ENCODE measurements around the gene CPA5. TPM values are rescaled to one million over a fixed set of nuclear protein-coding genes. Genes with fewer than 3 reads are reported as not detected.

CPA5 gene
- total RNA-seq, 1 experiment from 2014 or later = not detected

DNA sequence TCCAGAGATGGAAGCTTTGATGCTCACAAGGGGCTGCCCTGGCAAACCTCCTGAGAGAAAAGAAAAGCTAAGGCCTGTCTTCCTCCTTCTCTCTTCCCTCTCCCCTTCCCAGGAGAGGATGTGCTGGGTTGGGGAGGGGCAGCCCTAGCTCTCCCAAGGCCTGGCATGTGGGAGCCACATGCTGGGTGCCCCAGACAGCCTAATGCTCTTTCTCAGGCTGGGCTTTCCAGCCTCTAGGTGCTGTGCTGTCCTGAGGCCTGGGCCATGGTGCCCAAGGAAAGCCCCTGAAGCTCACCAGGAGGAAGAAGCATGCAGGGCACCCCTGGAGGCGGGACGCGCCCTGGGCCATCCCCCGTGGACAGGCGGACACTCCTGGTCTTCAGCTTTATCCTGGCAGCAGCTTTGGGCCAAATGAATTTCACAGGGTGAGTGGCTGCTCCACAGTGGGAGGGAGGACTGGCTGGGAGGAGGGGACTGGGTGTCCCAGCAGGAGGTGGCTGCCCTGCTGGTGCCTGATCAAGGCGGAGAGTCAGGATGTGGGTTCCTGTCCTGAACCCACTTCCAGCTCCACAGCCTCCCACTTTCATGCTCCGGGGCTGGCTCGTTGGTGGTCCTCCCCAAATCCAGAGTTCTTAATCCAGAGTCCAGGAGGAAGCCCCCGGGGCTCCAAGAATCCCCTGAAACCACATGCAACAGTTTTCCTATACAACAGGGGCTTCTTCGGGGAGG, 1.7 kb downstream of the CPA5 start:
- no CpG with 5 or more reads among the region's 10 CpGs for WGBS (ENCODE audit: extremely low coverage, insufficient read length, low lambda C conversion rate)
- Histone ChIP-seq H3K4me1 (ENCODE audit: insufficient read depth, low read length) (peaks cover 7% of the 10 kb centered on the region), H3K27ac (ENCODE audit: insufficient read length, low read depth, low read length) (no peak overlapping the region)

More for the DNA sequence above, 1.7 kb downstream of the CPA5 start:
- no peaks in the 10 kb centered on the region; a peak in 1 of 5 replicates for H3K9me3 Mint-ChIP-seq
- no peak overlapping the region for H2BK12ac ChIP-seq (ENCODE audit: insufficient read length, low read depth, low read length)
- H4K91ac ChIP-seq (ENCODE audit: insufficient read length, low read depth, low read length) = no peak overlapping the region
- no peaks in the 10 kb centered on the region for H3K23me2 ChIP-seq (ENCODE audit: insufficient read length, low read depth, low read length, poor library complexity, severe bottlenecking)
- no peak overlapping the region for H4K5ac ChIP-seq (ENCODE audit: insufficient read length, low read depth, low read length)
- no peak overlapping the region for H3K9ac ChIP-seq (ENCODE audit: extremely low read depth, insufficient read length, low read length)
- H2BK5ac ChIP-seq (ENCODE audit: insufficient read length, low read length) = no peak overlapping the region
- H3K36me3 Mint-ChIP-seq (ENCODE audit: insufficient read depth in 1 of 3, low read depth in 3 of 3) = no peaks in the 10 kb centered on the region
- no peak overlapping the region for H4K8ac ChIP-seq (replicated peaks; ENCODE audit: insufficient read length, low read depth, low read length)
- no peaks in the 10 kb centered on the region for H3K79me1 ChIP-seq (ENCODE audit: insufficient read depth, low read depth, low read length, poor library complexity, severe bottlenecking)
- no peak overlapping the region for H3T11ph ChIP-seq (ENCODE audit: low read length)
- H3K79me2 ChIP-seq (ENCODE audit: insufficient read depth, low read length) = no peaks in the 10 kb centered on the region
- H4K20me1 ChIP-seq (ENCODE audit: control insufficient read depth, insufficient read depth, insufficient read length) = no peaks in the 10 kb centered on the region
- H3K27ac Mint-ChIP-seq = no peak overlapping the region; a peak in 1 of 7 replicates
- no peak overlapping the region for H3K4ac ChIP-seq (ENCODE audit: low read depth, low read length)
- no peaks in the 10 kb centered on the region for H3K27me3 ChIP-seq (ENCODE audit: insufficient read depth, low read length)
- no peak overlapping the region for H2BK120ac ChIP-seq (ENCODE audit: low read depth, low read length, poor library complexity, severe bottlenecking)
- no peak overlapping the region for H3K18ac ChIP-seq (ENCODE audit: insufficient read length, low read depth, low read length)
- H3K56ac ChIP-seq (ENCODE audit: insufficient read length, low read depth, low read length) = no peak overlapping the region
- H2AK5ac ChIP-seq (ENCODE audit: insufficient read length, low read length) = no peak overlapping the region
- no peak overlapping the region for H3K14ac ChIP-seq (ENCODE audit: insufficient read depth, low read length)
- no peak overlapping the region for H3K23ac ChIP-seq (ENCODE audit: insufficient read length, low read depth, low read length)
- no peak overlapping the region for H2BK20ac ChIP-seq (ENCODE audit: low read depth, low read length, poor library complexity, severe bottlenecking)
- no peak overlapping the region for H3K4me2 ChIP-seq (ENCODE audit: insufficient read depth, insufficient read length, low read length)
- H3K9me3 ChIP-seq (ENCODE audit: control insufficient read depth, low read depth, low read length) = no peaks in the 10 kb centered on the region
- H3K4me3 Mint-ChIP-seq = no peak overlapping the region
- DNase-seq = no peak
- H3K4me1 Mint-ChIP-seq = peaks cover 35 to 40% of the 10 kb centered on the region in 2 experiments
- no peak overlapping the region for H2AFZ ChIP-seq (ENCODE audit: low read length)
- TF ChIP-seq CTCF (conservative IDR thresholded peaks at IDR 0.05) = no peak
- no peak overlapping the region for H2BK15ac ChIP-seq (ENCODE audit: low read depth, low read length)
- H3K27me3 Mint-ChIP-seq (ENCODE audit: low read depth) = peaks cover 5% of the 10 kb centered on the region
